ENCODE data around the gene RNF103. TPM values are rescaled to one million over a fixed set of nuclear protein-coding genes. Genes with fewer than 3 reads are reported as not detected.

The RNF103 gene
- polyA plus RNA-seq, 2 of the 4 experiments (the other 2 are of a cell fraction): 20.0 to 38.3 TPM

GRCh38 chr2:86610871-86611270, 12.8 kb downstream of the RNF103 start:
- Histone ChIP-seq H3K4me3 (no peak overlapping the region), H3K4me1 (no peaks in the 10 kb centered on the region; the same call in 2 of the 3 replicates), H3K4me2 (no peak overlapping the region), H3K27ac (no peak overlapping the region), H3K9me3 (no peaks in the 10 kb centered on the region)
- 96% methylated on average over 1 of the region's 1 CpG for WGBS (ENCODE audit: missing lambda C conversion rate)
- ATAC-seq: no peak
- TF ChIP-seq SREBF2 (IDR thresholded peaks at IDR 0.05) (no peak), MAX (IDR thresholded peaks at IDR 0.05) (no peak), USF2 (IDR thresholded peaks at IDR 0.05) (no peak), RCOR1 (IDR thresholded peaks at IDR 0.05; ENCODE audit: low read depth, low read length) (no peak), REST (IDR thresholded peaks at IDR 0.05) (no peak), KDM5A (IDR thresholded peaks at IDR 0.05) (no peak), NPAS2 (CRISPR knock-in tag; IDR thresholded peaks at IDR 0.05; ENCODE audit: borderline replicate concordance) (no peak)
- ChIA-PET CTCF (no interaction called here), POLR2A (interaction anchor here (2.1 kb wide), 1 partner anchor 11 kb away, joined by 6 read pairs; no protein-coding TSS in a partner anchor)
- DNase-seq (ENCODE audit: low read depth in 1 of 2, low spot score in 1 of 2): no peak
- FAIRE-seq: no peak

- Histone ChIP-seq H3K9me3 (no peaks in the 10 kb centered on the region), H3K4me3 (no peak overlapping the region), H3K4me2 (no peak overlapping the region), H3K27ac (no peak overlapping the region), H3K4me1 (no peaks in the 10 kb centered on the region)
- POLR2A ChIA-PET: interaction anchor here (2.1 kb wide), 1 partner anchor 13 kb away, joined by 6 read pairs; no protein-coding TSS in a partner anchor
- FAIRE-seq: no peak
- CTCF ChIA-PET: interaction anchor here (0.9 to 1.7 kb wide), 3 partner anchors 9 to 14 kb away, joined by 3 to 10 read pairs (median 5); no protein-coding TSS in a partner anchor
- TF ChIP-seq BCL3 (IDR thresholded peaks at IDR 0.05) (no peak), RFX5 (IDR thresholded peaks at IDR 0.05) (no peak), CHD2 (IDR thresholded peaks at IDR 0.05; ENCODE audit: low read length, partially characterized antibody) (no peak), FOXS1 (CRISPR knock-in tag; IDR thresholded peaks at IDR 0.05) (no peak), JUN (IDR thresholded peaks at IDR 0.05) (no peak), CEBPB (IDR thresholded peaks at IDR 0.05) (no peak), RNF2 (IDR thresholded peaks at IDR 0.05; ENCODE audit: borderline replicate concordance, low read depth) (no peak), ATOH8 (CRISPR knock-in tag; IDR thresholded peaks at IDR 0.05; ENCODE audit: low read depth) (no peak), TP53 (CRISPR knock-in tag; IDR thresholded peaks at IDR 0.05) (no peak), MYC (IDR thresholded peaks at IDR 0.05; ENCODE audit: borderline replicate concordance, low read length) (no peak), POLR2A (IDR thresholded peaks at IDR 0.05; ENCODE audit: low read length) (no peak), CHD4 (IDR thresholded peaks at IDR 0.05; ENCODE audit: borderline replicate concordance) (no peak), ZNF302 (CRISPR knock-in tag; IDR thresholded peaks at IDR 0.05) (no peak)
- 81% methylated on average over 2 of the region's 2 CpGs for WGBS (ENCODE audit: missing lambda C conversion rate)
- no peak for ATAC-seq
- DNase-seq (ENCODE audit: low read depth in 1 of 2, low spot score in 1 of 2): no peak
Measured at GRCh38 chr2:86608832-86609410, 14.7 kb downstream of the RNF103 start.

All from A549 (cell line).